GM12875 (cell line): Measurements from ENCODE around the gene DKK3.

Experiments used
- H3K4me3 ChIP-seq: one replicate; pipeline ENCODE4 v1.5.1; 2011; ENCODE audit warnings: low read depth, low read length, control low read depth
- CTCF ChIP-seq: IDR thresholded peaks from 2 replicates; pipeline ENCODE4 v1.5.1; 2011; ENCODE audit warnings: low read depth, mild to moderate bottlenecking, control low read depth, inconsistent platforms, low read length, moderate library complexity, borderline replicate concordance; ENCODE audit not compliant: insufficient read depth

DKK3 gene

GRCh38 chr11:12019866-12020416 lies 11.5 kb upstream of the DKK3 start:
- no peak overlapping the region for H3K4me3 ChIP-seq
- no peak for TF ChIP-seq CTCF

DNA sequence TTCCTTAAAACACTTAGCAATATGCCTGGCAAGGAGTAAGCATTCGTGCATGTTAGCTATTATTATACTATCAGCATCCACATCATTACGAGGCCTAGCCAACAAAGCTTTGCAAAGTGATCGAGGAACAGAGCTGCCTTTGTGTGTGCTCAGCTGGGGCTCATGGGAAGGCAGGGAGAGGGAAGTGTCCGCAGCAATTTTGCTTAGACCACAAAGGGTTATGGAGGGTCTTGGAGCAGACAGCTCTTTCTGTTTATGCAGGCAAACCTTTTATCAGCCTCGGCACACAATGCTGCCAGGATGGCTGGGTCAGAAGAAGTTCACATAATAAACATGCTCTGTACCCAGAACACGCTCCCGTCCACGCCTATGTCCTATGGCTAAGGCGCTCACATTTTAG lies 10.9 kb upstream of the DKK3 start:
- H3K4me3 ChIP-seq: no peak overlapping the region
- TF ChIP-seq CTCF: no peak

- H3K4me3 ChIP-seq: no peak overlapping the region
- no peak for TF ChIP-seq CTCF
These were observed 9.5 kb upstream of the DKK3 start for GRCh38 chr11:12017865-12018453.

GRCh38 chr11:12017243-12017678 lies 8.8 kb upstream of the DKK3 start:
- no peak for TF ChIP-seq CTCF
- no peak overlapping the region for H3K4me3 ChIP-seq

DNA sequence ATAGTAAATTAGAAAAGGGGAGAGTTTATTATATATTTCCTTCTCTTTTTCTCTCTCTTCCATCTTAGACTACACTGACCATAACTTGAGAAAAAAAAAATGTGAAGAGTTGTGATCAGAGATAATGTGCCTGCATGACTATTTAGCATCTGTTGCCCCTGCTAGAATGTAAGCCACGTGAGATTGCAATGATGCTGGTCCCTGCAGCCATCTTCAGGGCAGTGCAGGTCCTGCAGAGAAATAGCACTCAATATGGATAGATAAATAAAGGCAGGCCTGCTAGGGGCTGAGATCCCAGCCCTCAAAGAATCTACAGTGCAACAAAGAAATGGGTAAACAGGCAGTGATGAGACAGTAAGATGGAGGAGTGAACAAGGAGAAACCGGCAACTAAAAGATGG lies 7.8 kb upstream of the DKK3 start:
- no peak overlapping the region for H3K4me3 ChIP-seq
- no peak for TF ChIP-seq CTCF

GRCh38 chr11:12015486-12015885 lies 7.1 kb upstream of the DKK3 start:
- H3K4me3 ChIP-seq: no peak overlapping the region
- no peak for TF ChIP-seq CTCF

DNA sequence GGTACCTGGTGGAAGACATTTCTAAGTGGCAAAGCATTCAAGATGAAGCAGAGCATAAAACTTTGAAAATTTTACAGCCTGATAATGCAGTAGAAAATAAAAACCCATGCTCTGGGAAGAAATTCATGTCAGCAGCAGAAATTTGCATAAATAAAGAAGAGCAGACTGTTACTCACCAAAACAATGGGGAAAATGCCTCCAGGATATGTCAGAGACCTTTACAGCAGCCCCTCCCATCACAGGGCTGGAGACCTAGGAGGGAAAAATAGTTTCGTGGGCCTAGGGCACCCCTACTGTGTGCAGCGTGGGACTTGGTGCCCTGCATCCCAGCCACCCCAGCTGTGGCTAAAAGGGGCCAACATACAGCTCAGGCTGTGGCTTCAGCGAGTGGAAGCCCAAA lies 5.4 kb upstream of the DKK3 start:
- H3K4me3 ChIP-seq: no peak overlapping the region
- TF ChIP-seq CTCF: no peak
